HG03135 (cell line): Measurements from ENCODE around the gene DSCAML1.

Experiments used
- ATAC-seq: cut with Tn5 transposase; IDR thresholded peaks from one replicate; pipeline ENCODE4 v1.9.1; 2021; ENCODE audit warnings: mild to moderate bottlenecking, moderate library complexity; ENCODE audit not compliant: unreplicated experiment

The DSCAML1 gene

GRCh38 chr11:117481036-117481435, 316.0 kb downstream of the DSCAML1 start:
- ATAC-seq: no peak

- no peak for ATAC-seq
These were observed 316.8 kb downstream of the DSCAML1 start for GRCh38 chr11:117480221-117480620.

DNA sequence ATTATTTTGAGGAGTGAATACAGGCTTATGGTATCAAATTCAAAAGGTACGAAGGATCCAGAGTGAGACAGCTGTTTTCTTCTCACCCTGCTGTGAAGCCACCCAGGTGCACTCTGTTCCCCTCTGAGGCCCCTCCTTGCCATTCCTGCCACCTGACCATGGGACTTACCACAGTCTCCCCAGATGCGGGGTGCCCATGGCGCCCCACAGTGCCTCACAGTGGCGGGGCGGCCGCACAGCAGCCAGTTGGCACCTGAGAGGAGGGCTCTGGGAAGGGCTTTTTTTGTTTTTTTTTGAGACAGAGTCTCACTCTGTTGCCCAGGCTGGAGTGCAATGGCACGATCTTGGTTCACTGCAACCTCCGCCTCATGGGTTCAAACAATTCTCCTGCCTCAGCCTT, 317.6 kb downstream of the DSCAML1 start:
- no peak for ATAC-seq

DNA sequence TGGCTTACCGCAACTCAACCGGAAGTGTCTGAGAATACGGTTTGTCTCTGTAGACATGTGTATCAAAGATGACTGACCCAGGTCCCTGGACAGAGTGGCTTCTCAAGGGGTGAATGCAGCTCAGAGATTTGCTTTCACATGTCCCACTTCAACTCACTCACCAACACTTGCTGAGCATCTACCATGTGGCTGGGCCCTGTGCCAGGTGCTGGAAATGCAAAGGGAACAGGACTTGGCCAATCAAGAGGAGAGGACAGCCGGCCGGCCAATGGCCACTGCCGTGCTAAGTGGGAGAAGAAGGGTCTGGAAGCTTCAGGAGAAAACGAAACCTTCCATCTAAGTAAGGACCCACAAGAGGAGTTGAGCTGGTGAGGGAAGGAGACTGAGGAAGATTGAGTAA, 318.1 kb downstream of the DSCAML1 start:
- ATAC-seq: no peak

- ATAC-seq: no peak
These were observed 318.7 kb downstream of the DSCAML1 start for GRCh38 chr11:117478126-117478860.

DNA sequence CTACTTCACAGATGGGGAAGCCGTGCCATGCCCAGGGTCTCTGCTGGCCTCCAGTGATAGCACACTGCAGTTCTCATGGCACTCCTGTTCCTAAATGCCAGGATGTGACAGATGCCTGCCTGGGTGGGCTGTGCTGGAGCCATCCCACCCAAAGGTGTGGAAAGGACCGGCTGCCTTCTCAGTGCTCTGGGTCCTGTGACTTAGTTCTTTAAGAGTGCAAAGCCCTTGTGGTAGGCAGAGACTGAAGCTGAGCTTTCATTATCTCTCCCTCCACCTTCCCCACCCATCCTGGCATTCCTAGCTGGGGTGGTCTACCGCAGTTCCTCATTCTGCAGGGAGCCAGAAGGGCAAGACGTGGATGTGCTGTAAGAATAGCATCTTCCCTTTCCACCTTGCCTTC, 319.3 kb downstream of the DSCAML1 start:
- ATAC-seq: no peak

DNA sequence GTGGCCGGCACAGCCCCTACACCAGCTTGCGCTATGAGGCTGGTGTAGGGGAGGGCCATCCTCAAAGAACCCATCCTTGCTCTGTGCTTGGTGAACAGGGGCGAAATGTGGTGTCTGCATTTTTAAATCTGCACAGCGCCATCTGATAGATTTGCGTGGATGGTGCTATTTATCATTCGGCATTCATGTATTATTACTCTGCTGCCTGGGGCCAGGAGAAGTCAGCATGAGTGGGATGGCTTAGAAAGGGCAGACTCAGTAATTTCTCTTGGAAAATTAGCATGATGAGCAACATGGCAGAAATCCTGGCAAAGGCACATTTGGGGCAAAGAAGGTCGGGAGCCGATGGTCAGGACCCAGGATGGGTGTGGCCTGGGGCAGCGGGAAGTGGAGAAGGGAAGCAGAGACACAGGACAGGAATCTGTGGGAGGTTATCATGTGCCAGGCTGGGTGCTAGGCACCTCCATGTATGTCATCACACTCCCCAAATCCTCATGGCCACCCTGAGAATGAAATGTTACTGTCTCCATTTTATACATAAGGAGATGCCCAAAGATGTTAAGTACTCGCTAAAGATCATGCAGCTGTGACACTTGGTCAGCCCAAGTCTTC, 320.4 kb downstream of the DSCAML1 start:
- ATAC-seq: no peak

GRCh38 chr11:117475716-117476530, 321.1 kb downstream of the DSCAML1 start:
- ATAC-seq: no peak

DNA sequence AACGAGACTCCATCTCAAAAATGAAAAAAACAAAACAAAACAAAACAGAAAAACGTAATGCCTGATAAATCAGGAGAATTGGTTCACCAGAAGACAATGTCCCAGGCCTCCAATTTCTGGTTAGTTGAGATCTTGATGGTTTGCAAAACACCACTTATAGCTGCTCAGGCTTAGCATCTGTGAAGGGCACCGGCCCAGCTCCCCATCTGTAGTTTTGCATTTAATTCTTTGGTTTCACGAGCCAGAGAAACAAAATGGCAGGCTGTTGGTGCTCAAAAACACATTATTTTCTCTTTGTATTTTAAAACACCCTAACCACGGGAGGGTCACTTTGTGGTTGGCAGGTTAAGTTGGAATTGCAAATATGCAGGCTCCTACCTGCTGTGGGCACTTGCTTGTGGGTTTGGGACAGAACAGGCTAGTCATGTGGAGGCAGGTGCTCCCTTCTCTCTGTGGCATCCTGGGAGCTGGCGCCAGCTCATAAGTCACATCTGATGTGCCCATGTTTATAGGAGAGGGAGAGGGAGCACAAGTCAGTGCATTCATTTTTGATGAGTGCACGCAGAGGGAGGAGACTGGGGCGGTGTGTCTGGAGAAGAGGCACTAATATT, 323.4 kb downstream of the DSCAML1 start:
- no peak for ATAC-seq

DNA sequence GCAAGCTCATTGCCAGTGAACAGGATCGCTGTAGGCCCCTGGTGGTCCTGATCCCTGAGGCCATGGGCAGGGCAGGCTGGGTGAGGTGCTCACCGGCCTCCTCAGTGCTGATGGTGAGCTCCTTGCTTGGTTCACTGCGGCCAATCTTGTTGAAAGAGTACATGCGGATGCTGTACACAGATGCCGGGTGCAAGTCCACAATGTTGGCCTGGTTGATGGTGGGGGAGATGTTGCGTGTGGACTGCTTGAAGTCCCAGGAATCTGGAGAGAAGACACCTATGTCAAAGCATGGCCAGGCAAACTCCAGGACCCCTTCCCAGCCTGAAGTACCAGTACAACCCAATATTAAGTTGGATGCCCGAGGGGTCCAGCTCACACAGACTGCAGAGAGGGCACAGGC, 325.2 kb downstream of the DSCAML1 start:
- no peak for ATAC-seq

DNA sequence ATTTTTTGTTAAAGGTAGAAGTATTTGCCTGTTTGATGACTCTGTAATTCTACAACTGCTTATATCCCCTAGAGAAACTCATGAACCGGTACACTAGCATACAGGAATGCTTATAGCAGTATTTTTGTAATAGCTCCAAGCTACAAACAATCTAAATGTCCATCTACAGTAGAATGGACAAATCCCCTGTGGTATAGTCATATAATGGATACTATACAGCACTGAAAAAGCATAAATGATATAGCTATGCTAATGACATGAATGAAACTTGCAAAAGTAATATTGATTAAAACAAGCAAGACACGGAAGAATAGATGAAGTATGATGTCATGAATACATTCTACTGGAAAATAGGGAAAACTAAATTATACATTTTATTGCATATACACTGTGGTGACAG, 326.4 kb downstream of the DSCAML1 start:
- no peak for ATAC-seq

GRCh38 chr11:117468888-117469287, 328.1 kb downstream of the DSCAML1 start:
- ATAC-seq: no peak

DNA sequence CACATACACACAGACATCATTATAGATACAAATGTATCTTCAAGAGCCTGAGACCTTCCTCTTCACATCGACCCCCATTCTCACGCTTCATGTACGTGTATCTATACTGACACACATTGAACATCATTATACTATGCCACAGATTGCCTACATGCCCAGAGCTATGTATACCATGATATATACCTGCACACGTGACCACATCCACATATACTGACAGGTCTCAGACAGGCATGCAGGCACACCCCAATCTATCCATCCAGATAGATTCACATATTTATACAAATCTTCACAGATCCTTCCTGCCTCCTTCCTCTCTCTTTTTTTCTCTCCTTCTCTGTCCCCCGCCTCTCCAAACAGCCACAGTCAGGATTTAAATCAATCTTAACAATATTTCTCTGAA, 329.2 kb downstream of the DSCAML1 start:
- no peak for ATAC-seq

GRCh38 chr11:117466966-117467365, 330.1 kb downstream of the DSCAML1 start:
- ATAC-seq: no peak

- no peak for ATAC-seq
These were observed 331.6 kb downstream of the DSCAML1 start for GRCh38 chr11:117465236-117465997.

DNA sequence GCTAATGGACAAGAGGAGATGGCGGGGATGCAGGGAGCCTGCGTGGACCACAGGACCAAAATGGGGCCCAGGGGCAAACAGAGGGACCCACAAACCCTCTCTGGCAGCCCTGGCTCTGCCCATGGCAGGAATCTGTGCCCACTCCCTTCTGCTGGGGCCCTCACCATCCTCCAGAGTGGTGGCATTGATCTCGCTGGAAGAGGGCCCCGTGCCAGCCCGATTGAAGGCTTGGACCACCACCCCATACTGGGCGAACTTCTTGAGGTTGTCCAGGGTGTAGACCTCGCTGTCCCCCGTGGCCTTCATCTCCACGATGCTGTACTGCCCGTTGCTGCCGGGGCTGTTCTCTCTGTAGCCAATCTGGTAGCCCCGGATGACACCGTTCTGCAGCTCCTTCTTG, 332.2 kb downstream of the DSCAML1 start:
- ATAC-seq: no peak

DNA sequence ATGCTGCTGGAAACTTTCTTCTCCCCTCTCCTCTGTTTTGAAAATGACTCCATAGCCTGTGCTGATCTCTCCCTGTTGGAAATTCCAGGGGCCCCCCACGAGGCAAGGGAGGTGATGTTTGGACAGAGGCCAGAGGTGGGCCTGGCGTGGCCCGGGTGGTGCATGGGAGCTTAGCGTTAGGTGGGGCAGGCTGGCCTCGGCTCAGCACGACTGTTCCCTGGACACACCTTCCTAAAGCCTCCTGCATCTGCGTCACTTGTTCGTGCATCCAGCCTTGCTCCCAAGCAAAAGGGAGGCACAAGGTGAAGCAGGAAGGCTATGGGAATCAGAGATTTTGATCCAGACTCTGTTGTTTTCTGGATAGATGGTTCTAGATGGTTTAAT, 334.2 kb downstream of the DSCAML1 start:
- no peak for ATAC-seq

GRCh38 chr11:117462183-117462863, 334.7 kb downstream of the DSCAML1 start:
- no peak for ATAC-seq

GRCh38 chr11:117461396-117462182, 335.4 kb downstream of the DSCAML1 start:
- no peak for ATAC-seq

- ATAC-seq: no peak
These were observed 337.1 kb downstream of the DSCAML1 start for GRCh38 chr11:117459979-117460300.
